ENCODE measurements around the gene ACVR1B.

The ACVR1B gene

DNA sequence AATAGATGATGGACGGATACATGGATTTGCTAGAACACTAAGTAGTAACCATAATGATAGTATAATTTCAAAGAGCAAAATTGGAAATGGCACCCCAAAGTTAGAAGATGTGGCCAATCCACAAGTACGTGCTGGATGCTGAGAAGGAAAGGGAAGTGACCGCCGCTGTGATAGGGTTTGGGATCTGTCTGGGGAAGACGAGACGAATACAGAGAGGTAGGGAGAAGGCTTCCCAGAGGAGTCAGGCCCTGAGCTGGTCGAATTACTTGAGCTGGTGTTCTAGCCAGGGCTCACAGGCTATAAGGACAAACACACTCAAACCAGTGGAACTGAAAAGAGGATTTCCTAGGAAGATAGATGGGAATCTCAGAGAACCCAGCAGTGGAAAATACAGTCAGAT lies 9.4 kb upstream of the ACVR1B start:
- TF ChIP-seq, protein P1, sequence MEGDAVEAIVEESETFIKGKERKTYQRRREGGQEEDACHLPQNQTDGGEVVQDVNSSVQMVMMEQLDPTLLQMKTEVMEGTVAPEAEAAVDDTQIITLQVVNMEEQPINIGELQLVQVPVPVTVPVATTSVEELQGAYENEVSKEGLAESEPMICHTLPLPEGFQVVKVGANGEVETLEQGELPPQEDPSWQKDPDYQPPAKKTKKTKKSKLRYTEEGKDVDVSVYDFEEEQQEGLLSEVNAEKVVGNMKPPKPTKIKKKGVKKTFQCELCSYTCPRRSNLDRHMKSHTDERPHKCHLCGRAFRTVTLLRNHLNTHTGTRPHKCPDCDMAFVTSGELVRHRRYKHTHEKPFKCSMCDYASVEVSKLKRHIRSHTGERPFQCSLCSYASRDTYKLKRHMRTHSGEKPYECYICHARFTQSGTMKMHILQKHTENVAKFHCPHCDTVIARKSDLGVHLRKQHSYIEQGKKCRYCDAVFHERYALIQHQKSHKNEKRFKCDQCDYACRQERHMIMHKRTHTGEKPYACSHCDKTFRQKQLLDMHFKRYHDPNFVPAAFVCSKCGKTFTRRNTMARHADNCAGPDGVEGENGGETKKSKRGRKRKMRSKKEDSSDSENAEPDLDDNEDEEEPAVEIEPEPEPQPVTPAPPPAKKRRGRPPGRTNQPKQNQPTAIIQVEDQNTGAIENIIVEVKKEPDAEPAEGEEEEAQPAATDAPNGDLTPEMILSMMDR (IDR thresholded peaks at IDR 0.05), result no peak

DNA sequence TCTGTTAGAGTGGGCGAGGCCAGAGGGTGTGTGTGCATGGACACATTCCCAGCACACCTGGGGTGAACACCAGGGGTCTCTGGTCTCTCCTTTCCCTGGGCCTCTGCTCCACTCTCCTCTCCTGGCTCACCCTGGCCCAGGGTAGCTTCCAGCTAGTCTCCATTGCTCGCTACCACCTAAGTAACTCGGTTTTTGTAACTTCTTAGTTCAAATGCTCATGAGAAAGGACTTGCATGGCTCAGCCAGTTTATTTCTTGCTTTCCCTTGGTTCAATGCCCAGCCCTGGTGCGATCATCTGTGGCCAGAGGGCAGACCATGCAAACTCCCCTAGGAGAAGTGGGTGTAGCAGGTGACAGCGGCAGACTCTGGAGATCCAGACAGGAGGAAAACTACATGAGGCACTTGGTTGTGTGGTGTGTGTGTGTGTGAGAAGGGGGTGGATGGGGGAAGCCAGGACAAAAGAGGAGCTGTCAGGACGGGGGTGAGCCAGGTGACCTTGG lies 8.9 kb upstream of the ACVR1B start:
- TF ChIP-seq, protein P1 (IDR thresholded peaks at IDR 0.05), result no peak

DNA sequence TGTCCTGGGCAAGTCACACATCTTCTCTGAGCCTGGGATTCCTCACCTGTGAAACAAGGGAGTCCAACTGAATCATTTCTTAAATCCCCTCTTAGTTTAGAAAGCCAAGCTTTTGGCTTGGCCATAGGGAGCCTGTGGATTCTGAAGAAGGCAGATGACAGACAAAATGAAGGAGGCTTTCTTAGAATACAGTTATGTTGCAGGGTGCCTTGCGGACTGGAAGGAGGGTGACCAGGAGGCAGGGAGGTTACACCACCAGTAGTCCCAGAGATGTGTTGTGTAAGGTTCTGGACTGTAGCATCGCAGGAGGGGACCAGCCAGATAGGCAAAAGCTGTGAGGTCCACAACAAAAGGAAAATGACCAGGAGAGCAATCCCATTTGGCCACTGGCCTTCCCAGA lies 8.2 kb upstream of the ACVR1B start:
- TF ChIP-seq, protein P1 (IDR thresholded peaks at IDR 0.05), result no peak

DNA sequence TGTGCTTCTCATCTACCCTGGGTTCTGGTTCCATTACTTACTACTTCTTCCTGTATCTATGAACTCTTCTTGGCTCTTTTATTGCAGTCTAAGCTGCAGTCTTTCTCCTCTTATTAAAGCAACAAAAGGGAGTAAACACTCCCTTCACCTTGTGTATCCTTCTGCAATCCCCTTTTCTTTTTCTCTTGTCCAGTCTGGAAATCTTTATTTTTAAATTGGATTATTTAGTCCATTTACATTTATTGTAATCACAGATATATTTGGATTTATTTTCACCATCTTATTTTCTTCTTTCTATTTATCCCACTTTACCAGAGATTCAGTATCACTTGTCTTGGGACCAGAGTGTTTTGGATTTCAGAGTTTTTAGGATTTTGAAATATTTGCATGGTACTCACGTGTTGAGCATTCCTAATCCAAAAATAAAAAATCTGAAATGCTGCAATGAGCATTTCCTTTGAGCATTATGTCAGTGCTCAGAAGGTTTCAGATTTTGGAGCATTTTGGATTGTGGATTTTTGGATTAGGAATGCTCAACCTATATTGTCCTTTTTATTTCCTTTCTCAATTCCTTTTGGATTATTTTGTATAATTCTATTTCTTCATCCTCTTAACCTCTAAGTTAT lies 6.8 kb upstream of the ACVR1B start:
- TF ChIP-seq, protein P1 (IDR thresholded peaks at IDR 0.05), result no peak

DNA sequence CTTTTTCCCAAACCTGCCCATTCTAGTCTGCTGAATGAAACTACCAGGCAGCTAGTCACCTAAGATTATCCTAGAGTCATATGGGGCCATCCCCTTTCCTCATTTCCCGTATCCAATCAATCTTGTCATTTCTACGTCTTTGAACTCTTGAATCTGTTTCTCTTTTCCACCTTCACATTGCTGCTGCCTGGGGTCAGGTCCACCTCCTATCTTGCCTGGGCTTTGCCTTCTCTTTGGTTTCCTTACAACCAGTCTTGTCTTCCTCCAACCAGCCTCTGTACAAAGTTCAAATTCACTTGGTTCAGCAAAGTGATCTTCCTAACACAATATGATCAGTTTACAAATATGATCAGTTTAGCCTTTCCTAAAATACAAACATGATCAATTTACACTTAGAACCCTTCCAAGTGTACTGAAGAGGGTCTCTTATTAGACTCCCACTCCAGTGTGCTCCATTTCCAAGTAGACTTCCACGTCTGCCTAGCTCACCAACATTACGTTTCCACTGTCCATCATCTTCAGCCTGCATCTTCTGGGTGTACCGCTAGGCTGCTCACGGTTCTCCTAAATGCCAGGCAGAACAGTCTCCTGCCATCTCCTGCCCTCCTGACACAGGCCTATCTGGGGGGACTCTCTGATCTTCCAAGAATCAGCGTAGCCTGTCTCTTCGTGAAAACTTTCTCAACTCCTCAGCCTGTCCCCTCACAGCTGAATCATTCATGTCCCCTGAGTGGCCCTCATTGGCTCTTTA lies 4.1 kb upstream of the ACVR1B start:
- TF ChIP-seq, protein P1 (IDR thresholded peaks at IDR 0.05), result no peak

DNA sequence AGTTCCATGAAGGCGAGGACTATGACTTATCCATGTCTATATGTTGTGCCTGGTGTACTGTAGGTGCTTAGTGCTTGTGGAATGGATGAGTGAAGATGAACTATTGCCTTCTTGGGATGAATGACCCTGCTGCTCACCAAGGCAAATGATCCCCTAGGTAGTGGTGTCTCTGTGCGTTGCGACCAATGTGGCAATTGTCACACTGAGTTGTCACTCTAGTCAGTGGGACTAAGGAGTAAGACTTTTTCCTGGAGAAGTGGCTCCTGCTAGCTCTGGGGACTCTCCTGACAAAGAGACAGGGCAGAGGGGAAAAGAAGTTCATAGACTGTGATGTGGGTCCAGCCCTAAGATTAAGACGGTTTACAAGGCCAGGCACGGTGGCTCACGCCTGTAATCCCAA lies 3.4 kb upstream of the ACVR1B start:
- TF ChIP-seq, protein P1 (IDR thresholded peaks at IDR 0.05), result no peak

DNA sequence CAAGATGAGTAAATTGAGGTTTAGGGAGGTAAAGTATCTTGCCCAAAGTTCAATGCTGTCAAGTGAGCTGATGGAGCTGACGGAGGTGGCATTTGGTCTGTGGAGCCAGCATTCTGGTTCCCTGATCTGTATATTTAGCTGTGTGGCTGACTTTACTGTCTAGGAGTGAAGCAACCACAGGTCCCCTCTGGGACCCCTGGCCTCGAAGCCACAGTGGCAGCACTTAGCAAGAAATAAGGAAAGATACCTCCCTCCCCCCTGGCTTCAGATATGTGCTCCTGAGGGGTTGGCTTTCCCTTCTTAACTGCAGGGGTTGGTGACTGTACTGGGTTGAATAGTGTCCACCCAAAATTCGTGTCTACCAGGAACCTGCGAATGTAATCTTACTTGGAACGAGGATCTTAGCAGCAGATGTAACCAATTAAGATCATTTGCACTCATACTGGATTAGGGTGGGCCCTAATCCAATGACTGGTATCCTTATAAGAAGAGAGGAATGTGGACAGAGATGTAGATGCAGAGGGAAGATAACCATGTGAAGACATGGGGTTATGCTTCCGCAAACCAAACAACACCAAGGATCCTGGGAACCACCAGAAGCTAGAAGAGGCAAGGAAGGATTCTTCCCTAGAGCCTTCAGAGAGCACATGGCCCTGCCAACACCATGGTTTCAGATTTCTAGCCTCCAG lies 2.0 kb upstream of the ACVR1B start:
- TF ChIP-seq, protein P1 (IDR thresholded peaks at IDR 0.05), result no peak

All from LNCAP (cell line).